ENCODE data around the gene FRMD8. TPM values are rescaled to one million over a fixed set of nuclear protein-coding genes. Genes with fewer than 3 reads are reported as not detected.

FRMD8 gene
- total and polyA plus RNA-seq, 9 of the 15 experiments (the other 6 are each of a cell fraction or from before 2014, with no cell fraction given) = 4.5 to 54.5 (median 15.8) TPM

DNA sequence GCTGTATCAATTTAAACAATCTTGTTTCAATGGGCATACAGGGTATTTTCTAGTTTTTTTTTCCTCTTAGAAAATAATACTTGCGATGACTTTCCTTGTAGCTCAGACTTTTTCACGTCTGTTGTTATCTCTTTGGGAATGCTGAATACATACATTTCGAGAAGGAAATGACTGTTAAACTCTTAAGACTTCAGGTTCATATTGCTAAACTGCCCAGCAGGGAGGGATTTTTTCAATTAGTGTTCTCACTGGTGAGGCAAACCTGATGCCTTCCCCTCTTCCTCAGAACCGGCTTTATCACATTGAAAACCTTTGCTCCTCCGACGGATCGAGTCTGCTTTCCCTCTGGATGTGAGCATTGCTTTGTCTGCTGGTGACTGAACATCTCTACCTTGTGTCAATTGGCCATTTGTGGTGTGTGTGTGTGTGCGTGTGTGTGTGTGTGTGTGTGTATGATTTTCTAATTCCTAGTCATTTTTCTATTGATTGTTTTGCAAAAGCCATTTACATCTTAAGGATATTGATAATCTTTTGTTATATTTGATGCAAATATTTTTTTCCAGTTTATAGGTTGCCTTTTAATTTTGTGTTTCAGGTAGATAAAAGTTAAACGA lies 42.7 kb downstream of the FRMD8 start (continued):
- TF ChIP-seq, protein P1, sequence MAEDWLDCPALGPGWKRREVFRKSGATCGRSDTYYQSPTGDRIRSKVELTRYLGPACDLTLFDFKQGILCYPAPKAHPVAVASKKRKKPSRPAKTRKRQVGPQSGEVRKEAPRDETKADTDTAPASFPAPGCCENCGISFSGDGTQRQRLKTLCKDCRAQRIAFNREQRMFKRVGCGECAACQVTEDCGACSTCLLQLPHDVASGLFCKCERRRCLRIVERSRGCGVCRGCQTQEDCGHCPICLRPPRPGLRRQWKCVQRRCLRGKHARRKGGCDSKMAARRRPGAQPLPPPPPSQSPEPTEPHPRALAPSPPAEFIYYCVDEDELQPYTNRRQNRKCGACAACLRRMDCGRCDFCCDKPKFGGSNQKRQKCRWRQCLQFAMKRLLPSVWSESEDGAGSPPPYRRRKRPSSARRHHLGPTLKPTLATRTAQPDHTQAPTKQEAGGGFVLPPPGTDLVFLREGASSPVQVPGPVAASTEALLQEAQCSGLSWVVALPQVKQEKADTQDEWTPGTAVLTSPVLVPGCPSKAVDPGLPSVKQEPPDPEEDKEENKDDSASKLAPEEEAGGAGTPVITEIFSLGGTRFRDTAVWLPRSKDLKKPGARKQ (CRISPR knock-in tag; IDR thresholded peaks at IDR 0.05) = no peak
- TF ChIP-seq TOE1 (IDR thresholded peaks at IDR 0.05; ENCODE audit: borderline replicate concordance) (peak; percentile 40; the same call in 1 of the 2 replicates), TOE1 (CRISPR knock-in tag; IDR thresholded peaks at IDR 0.05; ENCODE audit: borderline replicate concordance, low read depth) (no peak), KHSRP (IDR thresholded peaks at IDR 0.05) (peak; percentile 44; the same call in 1 of the 2 replicates), CREM (IDR thresholded peaks at IDR 0.05; ENCODE audit: low read depth) (peak; percentile 27; the same call in 1 of the 2 replicates), ZEB2 (IDR thresholded peaks at IDR 0.05) (peak; percentile 47; the same call in 1 of the 2 replicates), SNIP1 (IDR thresholded peaks at IDR 0.05; ENCODE audit: low read depth) (0 out of 2 replicates have a peak, but pooled peaks have one; percentile 52), NCOA1 (IDR thresholded peaks at IDR 0.05; ENCODE audit: low read depth) (0 out of 2 replicates have a peak, but pooled peaks have one; percentile 46), NCOR1 (IDR thresholded peaks at IDR 0.05) (peak; percentile 57), U2AF1 (optimal IDR thresholded peaks at IDR 0.05; ENCODE audit: low read depth, low read length) (peak; percentile 28), FOS (IDR thresholded peaks at IDR 0.05; ENCODE audit: extremely low read depth, insufficient read length) (no peak), RHOXF2B (CRISPR knock-in tag; conservative IDR thresholded peaks at IDR 0.05) (no peak), PHTF2 (CRISPR knock-in tag; IDR thresholded peaks at IDR 0.05) (peak; percentile 48; the same call in 1 of the 2 replicates), MTA2 (IDR thresholded peaks at IDR 0.05; ENCODE audit: low read depth) (peak; percentile 43), WHSC1 (IDR thresholded peaks at IDR 0.05; ENCODE audit: low read length) (no peak), HDGF (IDR thresholded peaks at IDR 0.05) (peak; percentile 90; the same call in 1 of the 2 replicates), DDX20 (tag; IDR thresholded peaks at IDR 0.05; ENCODE audit: low read depth) (no peak), EP400 (IDR thresholded peaks at IDR 0.05) (peak; percentile 46; the same call in 1 of the 2 replicates), OTX1 (CRISPR knock-in tag; IDR thresholded peaks at IDR 0.05) (peak; percentile 96), SAFB (IDR thresholded peaks at IDR 0.05; ENCODE audit: borderline replicate concordance, low read depth, low read length) (no peak), CEBPG (CRISPR knock-in tag; IDR thresholded peaks at IDR 0.05) (no peak), CEBPG (tag; conservative IDR thresholded peaks at IDR 0.05 in 1 of 2, IDR thresholded peaks at IDR 0.05 in 1 of 2) (0 out of 4 replicates have a peak, but pooled peaks of 1 of the 2 experiments have one; percentile 6)
- TF ChIP-seq, protein P2, sequence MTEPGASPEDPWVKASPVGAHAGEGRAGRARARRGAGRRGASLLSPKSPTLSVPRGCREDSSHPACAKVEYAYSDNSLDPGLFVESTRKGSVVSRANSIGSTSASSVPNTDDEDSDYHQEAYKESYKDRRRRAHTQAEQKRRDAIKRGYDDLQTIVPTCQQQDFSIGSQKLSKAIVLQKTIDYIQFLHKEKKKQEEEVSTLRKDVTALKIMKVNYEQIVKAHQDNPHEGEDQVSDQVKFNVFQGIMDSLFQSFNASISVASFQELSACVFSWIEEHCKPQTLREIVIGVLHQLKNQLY (CRISPR knock-in tag; conservative IDR thresholded peaks at IDR 0.05) = no peak; a peak in 1 of 4 replicates
- TF ChIP-seq, protein P3, sequence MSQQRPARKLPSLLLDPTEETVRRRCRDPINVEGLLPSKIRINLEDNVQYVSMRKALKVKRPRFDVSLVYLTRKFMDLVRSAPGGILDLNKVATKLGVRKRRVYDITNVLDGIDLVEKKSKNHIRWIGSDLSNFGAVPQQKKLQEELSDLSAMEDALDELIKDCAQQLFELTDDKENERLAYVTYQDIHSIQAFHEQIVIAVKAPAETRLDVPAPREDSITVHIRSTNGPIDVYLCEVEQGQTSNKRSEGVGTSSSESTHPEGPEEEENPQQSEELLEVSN (IDR thresholded peaks at IDR 0.05; ENCODE audit: borderline replicate concordance in 1 of 2, extremely low read depth in 1 of 2, insufficient read depth in 1 of 2, insufficient read length in 1 of 2, low read depth in 1 of 2, low read length in 1 of 2, poor library complexity in 1 of 2, severe bottlenecking in 1 of 2) = no peak
- TF ChIP-seq, protein P4, sequence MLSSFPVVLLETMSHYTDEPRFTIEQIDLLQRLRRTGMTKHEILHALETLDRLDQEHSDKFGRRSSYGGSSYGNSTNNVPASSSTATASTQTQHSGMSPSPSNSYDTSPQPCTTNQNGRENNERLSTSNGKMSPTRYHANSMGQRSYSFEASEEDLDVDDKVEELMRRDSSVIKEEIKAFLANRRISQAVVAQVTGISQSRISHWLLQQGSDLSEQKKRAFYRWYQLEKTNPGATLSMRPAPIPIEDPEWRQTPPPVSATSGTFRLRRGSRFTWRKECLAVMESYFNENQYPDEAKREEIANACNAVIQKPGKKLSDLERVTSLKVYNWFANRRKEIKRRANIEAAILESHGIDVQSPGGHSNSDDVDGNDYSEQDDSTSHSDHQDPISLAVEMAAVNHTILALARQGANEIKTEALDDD (IDR thresholded peaks at IDR 0.05) = 0 out of 2 replicates have a peak, but pooled peaks have one; percentile 21

Measured in K562 (cell line).